GM18868 (cell line): Measurements from ENCODE around the gene BCAR1.
A peak's percentile ranks its signal among the peaks of the same experiment; 100 is the strongest.
"Not testable (repeated sequence)": the region's sequence is repeated elsewhere in the genome, so short reads cannot be mapped to it uniquely, and the experiment has no call there.

ENCODE experiments used
- ATAC-seq: cut with Tn5 transposase; IDR thresholded peaks from one replicate; pipeline ENCODE4 v1.9.1; 2021; ENCODE audit warnings: mild to moderate bottlenecking, moderate library complexity; ENCODE audit not compliant: unreplicated experiment

Gene BCAR1, protein sequence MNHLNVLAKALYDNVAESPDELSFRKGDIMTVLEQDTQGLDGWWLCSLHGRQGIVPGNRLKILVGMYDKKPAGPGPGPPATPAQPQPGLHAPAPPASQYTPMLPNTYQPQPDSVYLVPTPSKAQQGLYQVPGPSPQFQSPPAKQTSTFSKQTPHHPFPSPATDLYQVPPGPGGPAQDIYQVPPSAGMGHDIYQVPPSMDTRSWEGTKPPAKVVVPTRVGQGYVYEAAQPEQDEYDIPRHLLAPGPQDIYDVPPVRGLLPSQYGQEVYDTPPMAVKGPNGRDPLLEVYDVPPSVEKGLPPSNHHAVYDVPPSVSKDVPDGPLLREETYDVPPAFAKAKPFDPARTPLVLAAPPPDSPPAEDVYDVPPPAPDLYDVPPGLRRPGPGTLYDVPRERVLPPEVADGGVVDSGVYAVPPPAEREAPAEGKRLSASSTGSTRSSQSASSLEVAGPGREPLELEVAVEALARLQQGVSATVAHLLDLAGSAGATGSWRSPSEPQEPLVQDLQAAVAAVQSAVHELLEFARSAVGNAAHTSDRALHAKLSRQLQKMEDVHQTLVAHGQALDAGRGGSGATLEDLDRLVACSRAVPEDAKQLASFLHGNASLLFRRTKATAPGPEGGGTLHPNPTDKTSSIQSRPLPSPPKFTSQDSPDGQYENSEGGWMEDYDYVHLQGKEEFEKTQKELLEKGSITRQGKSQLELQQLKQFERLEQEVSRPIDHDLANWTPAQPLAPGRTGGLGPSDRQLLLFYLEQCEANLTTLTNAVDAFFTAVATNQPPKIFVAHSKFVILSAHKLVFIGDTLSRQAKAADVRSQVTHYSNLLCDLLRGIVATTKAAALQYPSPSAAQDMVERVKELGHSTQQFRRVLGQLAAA

DNA sequence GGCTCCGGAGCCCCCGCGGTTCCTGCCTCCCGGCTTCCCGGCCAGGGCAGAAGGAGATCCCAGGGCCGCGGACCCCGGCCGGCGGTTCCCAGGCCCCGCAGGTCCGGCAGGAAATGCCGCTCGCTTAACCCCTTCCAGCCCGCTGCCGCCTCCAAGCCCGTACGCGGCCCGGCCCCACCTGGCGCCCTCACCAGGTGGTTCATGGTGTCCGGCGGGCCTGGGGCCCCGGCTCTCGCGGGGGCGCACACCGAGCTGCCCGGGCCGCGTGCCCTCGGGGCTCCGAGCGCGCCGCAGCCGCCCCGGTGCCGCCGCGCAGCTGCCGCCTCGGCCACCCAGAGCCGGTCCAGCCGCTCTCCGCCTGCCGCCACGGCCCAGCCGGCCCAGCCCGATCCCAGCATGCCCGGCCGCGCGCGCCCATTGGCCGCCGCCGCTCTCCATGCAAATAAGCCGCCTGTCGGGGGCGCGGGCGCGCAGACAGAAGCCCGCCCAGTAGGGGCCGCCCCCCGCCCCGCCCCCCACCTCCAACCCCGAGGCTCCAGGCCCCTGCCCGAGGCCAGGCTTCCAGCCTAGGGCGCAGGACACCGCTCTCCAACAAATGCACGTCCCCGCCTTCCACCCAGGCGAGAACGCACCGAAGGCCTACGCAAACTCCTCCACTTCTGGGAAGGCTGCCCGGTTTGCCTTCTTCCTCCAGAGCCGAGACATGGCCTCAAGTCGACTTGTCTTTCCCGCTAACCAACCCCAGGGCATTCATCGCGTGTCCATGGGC, at the start of gene BCAR1:
Gene BCAR1, minus strand, starts transcription at position 345 of the 769 bp plus-strand sequence. Its CDS starts 142 bp downstream, at position 203.
- ATAC-seq: peak; percentile 90

DNA sequence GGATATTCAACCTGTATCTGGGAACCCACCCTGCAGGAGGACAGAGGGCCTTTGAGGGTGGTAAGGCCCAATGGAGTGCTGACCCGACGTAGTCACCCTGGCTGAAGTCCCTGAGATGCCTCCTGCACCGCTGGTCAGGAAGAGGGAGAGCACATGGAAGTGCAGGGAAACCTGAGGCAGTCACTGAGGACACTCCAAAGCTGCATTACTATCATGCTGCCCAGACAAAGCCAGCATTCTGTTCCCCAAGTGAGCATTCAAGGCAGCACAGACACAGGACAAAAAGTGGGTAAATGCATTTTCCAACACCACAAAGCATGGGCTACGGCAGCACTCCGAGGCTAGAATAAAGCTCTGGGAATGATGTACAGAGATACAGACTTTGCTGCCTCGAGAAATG, 46.8 kb upstream of the BCAR1 start:
- no peak for ATAC-seq

DNA sequence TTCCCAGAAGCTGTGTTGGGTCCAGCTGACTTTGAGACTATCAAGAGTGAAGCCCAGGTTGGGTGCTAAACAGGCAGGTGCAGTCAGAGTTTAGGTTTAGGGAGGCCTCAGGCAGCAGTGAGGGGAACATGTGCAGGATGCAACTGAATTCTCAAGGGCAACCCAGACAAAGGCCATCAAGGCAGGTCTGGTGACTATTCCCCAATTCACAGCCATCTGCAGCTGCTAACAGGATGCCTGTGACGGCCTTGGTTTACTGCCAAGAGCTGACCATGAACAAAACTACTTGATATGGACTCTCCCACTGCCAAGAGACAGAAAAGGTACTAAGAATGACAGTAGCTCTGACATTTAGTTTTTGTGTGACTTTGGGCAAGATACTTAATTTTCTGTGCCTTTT, 45.2 kb upstream of the BCAR1 start:
- ATAC-seq: no peak

DNA sequence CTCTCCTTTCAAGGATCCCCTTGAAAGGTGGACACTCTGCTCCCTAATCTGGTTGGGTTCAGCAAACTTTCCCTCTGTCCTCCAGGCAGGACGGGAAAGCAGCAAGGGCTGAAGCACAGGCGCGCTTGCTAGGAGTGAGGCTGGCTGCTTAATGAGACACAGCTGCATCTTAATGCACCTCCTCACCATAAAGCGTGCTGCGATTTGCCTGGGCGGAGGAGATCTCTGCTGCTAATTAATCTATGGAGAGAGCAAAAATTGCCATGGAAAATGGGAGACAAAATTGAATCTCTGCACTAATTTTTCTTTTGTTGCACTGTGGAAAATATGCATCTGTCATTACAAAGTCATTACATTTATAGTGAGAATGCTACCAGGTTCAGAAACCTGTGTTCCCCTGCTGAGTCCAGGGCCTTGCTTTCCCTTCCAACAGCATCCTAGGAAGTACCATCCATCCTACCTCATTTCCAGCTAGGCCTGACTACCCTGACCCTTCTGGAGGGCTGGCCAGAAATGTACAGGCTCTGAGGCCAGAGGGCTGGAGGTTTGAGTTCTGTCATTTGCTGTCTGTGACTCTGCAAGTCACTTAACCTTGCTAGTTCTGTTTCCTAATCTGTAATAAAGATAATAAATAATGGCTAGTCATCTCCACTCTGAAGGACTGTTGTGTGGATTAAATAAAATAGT, 43.5 kb upstream of the BCAR1 start:
- no peak for ATAC-seq

DNA sequence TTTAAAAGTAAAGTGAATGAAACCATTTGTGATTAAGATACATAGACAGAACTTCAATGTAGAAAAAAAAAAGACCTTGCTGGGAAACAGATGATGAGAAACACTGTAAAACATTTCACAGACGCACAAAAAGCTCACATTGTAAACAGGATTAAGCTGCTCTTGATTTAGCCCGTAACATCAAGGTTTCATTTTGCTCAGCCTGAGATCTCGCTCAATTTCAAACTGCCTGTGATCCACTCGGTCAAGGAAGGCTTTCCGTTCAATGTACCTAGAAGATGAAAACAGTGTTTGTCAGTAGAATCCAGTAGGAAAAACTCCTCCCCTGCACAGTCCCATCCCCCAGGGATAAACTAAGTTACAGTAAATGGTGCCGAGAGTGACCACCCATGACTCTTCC, 42.3 kb upstream of the BCAR1 start:
- no peak for ATAC-seq

DNA sequence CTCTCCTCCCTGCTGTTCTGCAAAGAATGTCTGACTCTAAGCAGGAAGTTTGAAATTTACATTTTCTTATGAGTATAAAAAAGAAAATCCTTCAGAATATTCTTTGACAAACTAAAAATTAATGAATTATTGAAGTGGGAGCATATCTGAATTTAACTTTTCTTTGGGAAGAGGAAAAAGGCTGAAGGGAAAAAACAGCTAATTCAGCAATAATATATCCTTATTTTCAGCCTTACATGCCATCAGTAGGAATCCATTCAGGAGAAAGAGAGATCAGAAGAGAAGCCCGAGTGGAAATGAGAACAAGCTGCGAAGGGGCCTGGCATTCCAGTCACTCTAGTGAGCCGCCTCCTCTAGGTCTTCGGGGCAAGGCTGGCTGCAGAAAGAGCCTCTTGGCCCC, 41.7 kb upstream of the BCAR1 start:
- ATAC-seq: no peak

DNA sequence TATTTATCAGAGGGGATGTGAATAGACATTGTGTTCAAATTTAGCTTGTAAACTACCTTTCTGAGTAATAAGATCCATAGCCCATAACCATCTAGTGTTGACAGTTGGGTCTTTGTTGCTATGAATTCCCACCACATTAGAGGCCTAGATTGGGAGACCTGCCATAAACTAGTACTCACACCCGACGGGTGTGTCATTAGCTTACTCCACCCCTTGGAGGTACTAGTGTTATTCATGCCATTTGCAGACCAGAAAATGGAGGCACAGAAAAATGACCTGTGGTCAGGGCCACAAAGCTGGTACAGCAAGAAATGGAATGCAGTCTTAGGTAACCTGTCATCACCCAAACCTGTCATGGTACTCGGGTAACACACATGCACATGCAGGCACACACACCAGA, 41.3 kb upstream of the BCAR1 start:
- no peak for ATAC-seq

DNA sequence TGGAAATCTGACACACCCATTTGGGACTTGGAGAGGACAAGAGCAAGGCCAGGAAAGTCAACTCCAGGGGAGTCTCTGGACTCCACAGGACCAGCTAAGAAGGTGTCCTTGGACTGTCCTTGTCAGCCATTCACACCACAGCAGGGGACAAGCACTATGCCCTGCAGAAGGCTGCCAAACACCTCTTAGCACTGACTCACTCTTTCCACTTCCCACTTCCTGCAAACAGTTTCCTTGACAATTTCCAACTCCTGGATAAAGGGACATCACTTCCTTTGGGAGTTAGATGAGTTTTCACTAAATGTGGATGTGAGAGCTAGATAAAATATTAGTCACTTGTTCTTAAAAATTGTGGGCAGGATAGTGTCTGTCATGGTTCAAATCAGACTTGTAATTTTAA, 37.8 kb upstream of the BCAR1 start:
- no peak for ATAC-seq

DNA sequence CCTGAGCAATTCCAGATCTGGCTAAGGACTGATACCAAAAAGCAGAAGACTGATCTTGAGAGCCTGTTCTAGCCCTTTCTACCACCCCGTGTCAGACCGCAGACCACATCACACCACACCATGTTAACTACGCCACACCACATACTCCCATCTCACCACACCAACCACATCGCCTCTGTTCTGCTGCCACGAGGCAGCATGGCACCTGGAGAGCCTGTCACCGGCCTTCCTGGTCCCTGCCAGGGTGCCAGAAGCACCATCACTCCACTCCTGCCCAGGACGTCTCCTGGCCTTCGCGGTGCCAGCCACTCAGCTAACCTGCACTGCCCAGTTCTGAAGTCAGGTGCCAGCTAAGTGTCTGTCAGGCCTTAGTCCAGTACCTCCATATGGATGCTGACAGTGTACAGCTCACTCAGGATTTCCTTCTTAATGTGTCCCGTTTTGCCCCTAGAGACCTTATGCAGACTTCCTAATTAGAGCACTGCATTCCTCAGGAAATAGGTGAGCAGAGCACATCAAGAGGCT, 37.2 kb upstream of the BCAR1 start:
- no peak for ATAC-seq

DNA sequence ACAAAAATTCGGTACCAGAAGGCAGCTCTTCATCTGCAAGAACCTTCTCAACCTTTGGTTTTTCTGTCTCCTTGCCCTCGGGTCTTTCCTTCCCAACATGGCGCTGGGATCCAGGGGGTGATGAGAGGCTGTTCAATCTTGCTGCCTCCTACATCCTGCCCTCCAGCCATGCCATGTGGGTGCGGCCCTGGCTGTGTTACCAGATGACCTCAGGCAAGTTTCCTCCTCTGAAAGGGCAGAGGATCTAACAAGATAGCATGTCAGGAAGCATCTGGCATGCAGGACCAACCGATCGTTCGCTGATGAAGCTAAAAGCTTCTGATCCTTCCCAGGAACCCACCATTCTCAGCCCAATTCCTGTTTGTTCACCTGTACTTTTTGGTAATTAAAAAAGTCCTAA, 36.8 kb upstream of the BCAR1 start:
- ATAC-seq: no peak

DNA sequence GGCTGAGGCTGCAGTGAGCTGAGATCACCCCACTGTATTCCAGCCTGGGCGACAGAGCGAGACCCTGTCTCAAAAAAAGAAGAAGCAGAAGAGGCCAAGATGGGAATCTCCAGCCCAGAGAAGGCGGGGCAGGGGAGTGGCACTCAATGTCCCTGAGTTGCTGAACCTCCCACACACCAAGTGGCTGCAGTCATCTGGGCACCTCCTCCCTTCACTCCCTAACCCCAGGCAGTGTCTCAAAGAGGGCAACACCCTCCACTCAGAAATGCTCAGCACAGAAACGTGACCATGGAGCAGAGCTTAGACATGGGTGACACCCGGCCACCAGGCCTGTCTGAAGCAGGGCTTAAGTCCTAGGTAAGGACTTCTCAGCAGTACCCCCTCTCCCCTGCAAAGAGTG, 36.3 kb upstream of the BCAR1 start:
- ATAC-seq: no peak

DNA sequence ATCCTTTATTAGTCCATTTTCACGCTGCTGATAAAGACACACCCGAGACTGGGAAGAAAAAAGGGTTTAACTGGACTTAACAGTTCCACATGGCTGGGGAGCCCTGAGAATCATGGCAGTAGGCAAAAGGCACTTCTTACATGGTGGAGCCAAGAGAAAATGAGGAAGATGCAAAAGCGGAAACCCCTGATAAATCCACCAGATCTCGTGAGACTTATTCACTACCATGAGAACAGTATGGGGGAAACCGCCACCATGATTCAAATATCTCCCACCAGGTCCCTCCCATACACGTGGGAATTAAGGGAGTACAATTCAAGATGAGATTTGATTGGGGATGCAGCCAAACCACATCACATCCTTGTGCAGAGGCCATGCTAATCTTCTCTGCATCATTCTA, 35.0 kb upstream of the BCAR1 start:
- no peak for ATAC-seq

DNA sequence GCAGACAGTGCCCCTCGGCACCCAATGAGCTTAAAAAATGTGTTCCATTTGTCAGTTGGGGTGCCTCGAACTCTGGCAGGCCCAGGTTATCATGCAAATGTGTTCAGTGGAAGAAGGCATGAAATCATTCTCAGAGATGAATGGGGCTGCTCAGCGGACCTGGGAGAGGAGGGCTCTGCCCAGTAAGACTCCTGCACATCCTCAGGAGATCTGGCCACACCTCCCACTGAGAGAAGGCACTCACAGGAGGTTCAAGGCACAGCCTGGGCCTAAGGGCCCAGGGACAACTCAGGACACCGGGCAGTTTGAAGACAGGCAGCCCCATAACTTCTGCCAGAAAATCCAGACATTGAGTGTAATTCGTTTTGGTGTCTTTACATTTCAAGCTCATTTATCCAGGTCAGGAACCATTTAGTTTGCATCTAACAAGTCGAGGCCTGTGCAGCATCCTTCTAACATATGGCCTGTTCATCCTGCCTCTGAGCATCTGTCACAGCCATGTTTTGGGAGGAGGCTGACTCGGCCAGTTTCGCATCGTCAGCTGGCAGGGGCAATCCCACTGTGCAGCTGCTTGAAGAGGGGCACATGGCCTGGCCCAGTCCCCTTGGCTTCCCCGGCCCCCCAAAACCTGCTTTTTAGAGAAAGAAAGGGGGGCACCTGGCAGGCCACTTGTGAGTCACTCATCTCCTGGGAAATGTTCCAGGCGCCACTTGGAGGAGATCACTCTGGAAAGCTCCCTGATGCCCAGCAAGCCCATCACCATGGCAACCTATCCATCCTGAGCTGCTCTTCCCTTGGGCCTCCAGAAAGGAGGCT, 31.2 kb upstream of the BCAR1 start:
- no peak for ATAC-seq

DNA sequence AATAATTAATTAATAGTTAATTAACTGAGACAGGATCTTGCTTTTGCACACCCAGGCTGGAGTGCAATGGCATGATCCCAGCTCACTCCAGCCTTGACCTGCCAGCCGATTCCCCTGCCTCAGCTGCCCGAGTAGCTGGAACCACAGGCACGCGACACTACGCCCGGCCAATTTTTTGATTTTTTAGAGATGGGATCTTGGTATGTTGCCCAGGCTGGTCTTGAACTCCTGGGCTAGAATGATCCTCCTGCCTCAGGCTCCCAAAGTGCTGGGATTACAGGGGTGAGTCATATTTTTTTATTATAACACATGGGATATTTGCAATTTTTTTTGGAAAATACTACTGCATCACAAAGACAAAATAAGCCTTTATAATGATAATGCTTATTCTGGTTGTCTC, 30.4 kb upstream of the BCAR1 start:
- no peak for ATAC-seq

DNA sequence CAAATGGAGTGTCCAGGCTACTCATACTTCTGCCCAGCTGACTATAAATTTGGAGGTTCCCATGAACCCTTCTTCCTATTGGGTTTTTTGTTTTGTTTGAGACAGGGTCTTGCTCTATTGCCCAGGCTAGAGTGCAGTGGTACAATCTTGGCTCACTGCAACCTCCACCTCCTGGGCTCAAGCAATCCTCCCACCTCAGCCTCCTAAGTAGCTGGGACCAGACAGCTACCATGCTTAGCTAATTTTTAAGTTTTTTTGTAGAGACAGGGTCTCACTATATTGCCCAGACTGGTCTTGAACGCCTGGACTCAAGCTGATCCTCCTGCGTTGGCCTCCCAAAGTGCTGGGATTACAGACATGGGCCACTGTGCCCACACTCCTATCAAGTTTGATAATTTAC, 29.6 kb upstream of the BCAR1 start:
- ATAC-seq: not testable (repeated sequence)

DNA sequence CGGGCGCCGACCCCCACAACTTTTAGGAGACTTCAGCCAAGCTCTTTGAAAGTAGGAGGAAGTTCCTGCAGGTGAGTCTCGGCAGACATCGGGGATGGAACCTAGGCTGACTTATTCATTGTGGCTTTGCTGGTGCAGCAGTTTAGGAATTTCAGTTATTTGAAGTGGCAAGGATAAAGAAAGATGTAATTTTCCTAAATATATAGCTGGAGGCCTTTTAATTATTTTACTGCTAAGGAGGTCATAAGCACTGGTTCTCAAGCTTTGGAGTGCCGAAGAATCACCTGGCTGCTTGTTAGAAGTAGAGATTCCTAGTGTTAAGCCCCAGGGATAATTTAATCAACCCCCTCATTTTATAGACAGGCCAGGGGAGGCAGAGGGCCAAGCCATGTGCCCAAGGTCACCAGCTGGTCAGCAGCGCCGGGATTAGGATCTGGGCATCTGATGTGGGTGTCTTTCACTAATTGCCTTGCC, 28.9 kb upstream of the BCAR1 start:
- no peak for ATAC-seq

DNA sequence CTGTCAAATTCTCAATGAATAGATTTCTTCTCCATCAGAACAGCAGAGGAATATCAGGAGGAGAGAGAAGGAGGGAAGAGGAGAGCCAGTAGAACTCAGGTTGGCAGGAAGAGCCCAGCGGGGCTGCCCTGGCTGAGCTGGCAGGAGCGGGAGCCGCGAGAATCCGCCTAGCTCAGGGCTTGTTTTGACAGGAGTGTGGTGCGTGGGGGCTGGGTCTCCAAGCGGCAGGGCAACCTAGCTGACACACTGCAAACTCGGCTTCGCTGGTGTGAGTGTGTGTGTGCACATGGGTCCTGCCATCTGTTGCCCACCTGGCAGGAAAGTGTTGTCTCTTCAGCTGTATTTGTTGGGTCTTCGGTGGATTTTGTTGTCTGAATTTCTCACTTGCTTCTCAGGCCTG, 27.9 kb upstream of the BCAR1 start:
- no peak for ATAC-seq

DNA sequence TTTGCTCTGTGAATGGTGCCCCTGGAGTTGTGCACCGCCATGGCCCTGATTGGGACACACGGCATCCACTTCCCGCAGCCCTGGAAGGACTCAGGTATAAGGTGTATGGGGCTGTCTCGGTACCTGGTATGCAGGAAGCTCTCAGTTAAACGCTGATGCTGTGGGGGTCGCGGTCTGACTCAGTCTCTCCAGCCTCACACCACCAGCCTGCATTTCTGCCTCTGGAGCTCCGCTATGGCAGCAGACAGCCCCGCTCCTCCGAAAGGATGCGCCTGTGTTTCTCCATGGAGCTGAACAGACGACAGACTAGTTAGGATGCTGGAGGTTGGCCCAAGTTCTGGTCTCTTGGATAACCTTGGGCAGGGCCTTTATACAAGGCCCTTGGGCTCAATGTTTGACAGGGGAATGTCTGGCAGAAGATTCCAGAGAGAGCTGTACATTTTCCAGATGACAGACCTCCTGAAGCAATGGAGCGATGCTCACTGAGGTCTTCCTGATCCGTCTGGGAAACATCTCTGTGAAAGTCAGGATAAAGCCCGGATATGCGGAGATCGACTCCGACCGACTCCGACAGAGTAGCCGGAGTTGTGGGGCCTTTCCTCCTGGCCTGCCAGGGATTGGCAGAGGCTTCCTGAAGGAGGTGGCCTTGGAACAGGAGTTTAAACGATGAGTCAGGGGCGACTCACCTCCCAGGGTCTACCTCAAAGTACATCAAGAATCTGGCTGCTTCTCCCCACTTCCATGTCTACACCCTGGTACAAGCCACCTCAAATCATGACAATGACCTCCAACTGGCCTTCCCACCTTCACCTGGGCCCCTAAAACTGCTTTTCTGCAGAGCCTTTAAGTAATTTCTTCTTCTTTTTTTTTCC, 21.9 kb upstream of the BCAR1 start:
- ATAC-seq: no peak

DNA sequence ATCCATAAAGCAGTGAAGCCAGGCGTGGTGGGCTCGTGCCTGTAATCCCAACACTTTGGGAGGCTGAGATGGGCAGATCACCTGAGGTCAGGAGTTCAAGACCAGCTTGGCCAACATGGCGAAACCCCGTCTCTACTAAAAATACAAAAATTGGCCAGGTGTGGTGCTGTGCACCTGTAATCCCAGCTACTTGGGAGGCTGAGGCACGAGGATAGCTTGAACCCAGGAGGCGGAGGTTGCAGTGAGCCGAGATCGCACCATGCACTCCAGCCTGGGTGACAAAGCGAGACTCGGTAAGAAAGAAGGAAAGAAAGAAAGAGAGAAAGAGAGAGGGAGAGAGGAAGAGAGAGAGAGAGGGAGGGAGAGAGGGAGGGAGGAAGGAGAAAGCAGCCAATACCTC, 21.2 kb upstream of the BCAR1 start:
- ATAC-seq: not testable (repeated sequence)
